GM23338 (cell line): ENCODE data around the gene RALGPS1. TPM values are rescaled to one million over a fixed set of nuclear protein-coding genes. Genes with fewer than 3 reads are reported as not detected.

Experiments used
- ATAC-seq: fragments of 200-7000 bp; cut with Tn5 transposase; 3 replicates; pipeline ENCODE4 v1.9.1; 2020
- DNase-seq: peaks from one replicate; pipeline ENCODE4 v3.0.0-alpha.2; 2015; ENCODE audit warnings: low spot score
- H2AFZ ChIP-seq: fragments of 200-600 bp; sonication (generic); 2 replicates; pipeline ENCODE4 v1.8.0; 2016; ENCODE audit warnings: antibody characterized with exemption, mild to moderate bottlenecking, moderate library complexity
- H3F3A ChIP-seq: fragments of 200-600 bp; sonication (generic); replicated peaks from 2 replicates; pipeline ENCODE4 v1.8.0; 2017; ENCODE audit warnings: antibody characterized with exemption, mixed run types, low read depth
- H3K27ac ChIP-seq: fragments of 200-600 bp; sonication (generic); 2 replicates; pipeline ENCODE4 v1.6.1; 2016; ENCODE audit warnings: low read depth
- H3K27me3 ChIP-seq: fragments of 200-600 bp; sonication (generic); 2 replicates; pipeline ENCODE4 v1.8.0; 2016; ENCODE audit warnings: mild to moderate bottlenecking, mixed run types, moderate library complexity; ENCODE audit not compliant: insufficient read depth
- H3K36me3 ChIP-seq: fragments of 200-600 bp; sonication (generic); 2 replicates; pipeline ENCODE4 v1.8.0; 2016; ENCODE audit warnings: mild to moderate bottlenecking; ENCODE audit not compliant: insufficient read depth
- H3K4me1 ChIP-seq: fragments of 200-600 bp; sonication (generic); 2 replicates; pipeline ENCODE4 v1.8.0; 2016; ENCODE audit warnings: mild to moderate bottlenecking, moderate library complexity; ENCODE audit not compliant: insufficient read depth
- H3K4me2 ChIP-seq: fragments of 200-600 bp; sonication (generic); 2 replicates; pipeline ENCODE4 v1.7.1; 2017; ENCODE audit warnings: mixed run types
- H3K4me3 ChIP-seq: fragments of 200-600 bp; sonication (generic); 2 replicates; pipeline ENCODE4 v1.6.1; 2016; ENCODE audit warnings: mixed run types
- H3K79me2 ChIP-seq: fragments of 200-600 bp; sonication (generic); replicated peaks from 2 replicates; pipeline ENCODE4 v1.8.0; 2017; ENCODE audit warnings: mild to moderate bottlenecking; ENCODE audit not compliant: insufficient read depth
- H3K9me2 ChIP-seq: fragments of 200-600 bp; sonication (generic); 2 replicates; pipeline ENCODE4 v1.8.0; 2017; ENCODE audit not compliant: insufficient read depth
- H4K20me1 ChIP-seq: fragments of 200-600 bp; sonication (generic); replicated peaks from 2 replicates; pipeline ENCODE4 v1.8.0; 2017; ENCODE audit warnings: mild to moderate bottlenecking; ENCODE audit not compliant: insufficient read depth
- H3K27ac Mint-ChIP-seq: 2 replicates; pipeline ENCODE4 v1.8.0; 2020; ENCODE audit warnings: inconsistent platforms, mild to moderate bottlenecking, moderate library complexity, mixed read lengths
- H3K27me3 Mint-ChIP-seq: 3 replicates; pipeline ENCODE4 v1.8.0; 2022; ENCODE audit warnings: low read depth, mild to moderate bottlenecking, moderate library complexity, mixed read lengths, inconsistent platforms; ENCODE audit not compliant: insufficient read depth, poor library complexity
- H3K36me3 Mint-ChIP-seq: 3 replicates; pipeline ENCODE4 v1.8.0; 2021; ENCODE audit warnings: low read depth, mild to moderate bottlenecking, inconsistent platforms, moderate library complexity, mixed read lengths
- H3K4me1 Mint-ChIP-seq: 3 replicates; pipeline ENCODE4 v1.8.0; 2020; ENCODE audit warnings: mild to moderate bottlenecking, inconsistent platforms, mixed read lengths
- H3K4me3 Mint-ChIP-seq: 3 replicates; pipeline ENCODE4 v1.8.0; 2021; ENCODE audit warnings: moderate library complexity, mild to moderate bottlenecking, inconsistent platforms, mixed read lengths
- H3K9me3 Mint-ChIP-seq: 3 replicates; pipeline ENCODE4 v1.8.0; 2020; ENCODE audit warnings: moderate library complexity, mild to moderate bottlenecking, inconsistent platforms, mixed read lengths
- CREB1 ChIP-seq: fragments of 250-450 bp; sonication (Bioruptor Pico); IDR thresholded peaks from 2 replicates; pipeline ENCODE4 v1.5.0; 2020; ENCODE audit warnings: low read depth, mild to moderate bottlenecking, moderate library complexity
- CTCF ChIP-seq, 2 experiments: fragments of 200-600 bp in 1 of 2; sonication (generic) in 1 of 2; conservative IDR thresholded peaks; 2 replicates each; pipeline versions ENCODE4 v1.5.1 to v1.6.1; 2016 to 2017; ENCODE audit warnings: antibody characterized with exemption in 2 of 2, low read depth in 2 of 2, mild to moderate bottlenecking in 2 of 2, moderate library complexity in 1 of 2
- EZH2 ChIP-seq: fragments of 200-600 bp; sonication (generic); IDR thresholded peaks from one replicate; pipeline ENCODE4 v1.8.0; 2017; ENCODE audit warnings: antibody characterized with exemption, mild to moderate bottlenecking, low read depth; ENCODE audit not compliant: unreplicated experiment
- EZH2phosphoT487 ChIP-seq: fragments of 200-600 bp; sonication (generic); IDR thresholded peaks from one replicate; pipeline ENCODE4 v1.8.1; 2018; ENCODE audit warnings: antibody characterized with exemption; ENCODE audit not compliant: unreplicated experiment
- JUNB ChIP-seq: IDR thresholded peaks from one replicate; pipeline ENCODE4 v1.6.1; 2016; ENCODE audit warnings: antibody characterized with exemption; ENCODE audit not compliant: unreplicated experiment
- NANOG ChIP-seq: IDR thresholded peaks from 2 replicates; pipeline ENCODE4 v1.6.1; 2016; ENCODE audit warnings: antibody characterized with exemption, borderline replicate concordance
- POLR2AphosphoS5 ChIP-seq: IDR thresholded peaks from 2 replicates; pipeline ENCODE4 v1.6.1; 2016; ENCODE audit warnings: antibody characterized with exemption, low read depth
- REST ChIP-seq: IDR thresholded peaks from one replicate; pipeline ENCODE4 v1.6.1; 2018; ENCODE audit warnings: antibody characterized with exemption; ENCODE audit not compliant: unreplicated experiment
- STAT1 ChIP-seq: IDR thresholded peaks from one replicate; pipeline ENCODE4 v1.6.1; 2016; ENCODE audit warnings: antibody characterized with exemption; ENCODE audit not compliant: unreplicated experiment
- ZNF114 ChIP-seq: fragments of 250-450 bp; sonication (Bioruptor Pico); IDR thresholded peaks from 2 replicates; pipeline ENCODE4 v1.5.0; 2020; ENCODE audit warnings: mild to moderate bottlenecking, moderate library complexity
- ZNF331 ChIP-seq: fragments of 250-450 bp; sonication (Bioruptor Pico); IDR thresholded peaks from 2 replicates; pipeline ENCODE4 v1.5.0; 2020; ENCODE audit warnings: low read depth, mild to moderate bottlenecking, moderate library complexity
- polyA plus RNA-seq: library from polyadenylated mRNA; unstranded; fragments of >200 nt; fragmentation: Nextera tagmentation; extraction: Ambion mirVana; gene quantifications from 2 replicates; pipeline ENCODE4 v1.2.1, GENCODE V29; 2016
- total RNA-seq: library from RNA; depleted of rRNA; stranded (reverse); fragments of >200 nt; shearing (Covaris generic); gene quantifications from 2 replicates; pipeline ENCODE4 v1.2.3, GENCODE V29; 2014
- TF ChIP-seq, protein P1 (sequence below): IDR thresholded peaks from 2 replicates; pipeline ENCODE4 v1.6.1; 2016; ENCODE audit warnings: antibody characterized with exemption
- TF ChIP-seq, protein P2 (sequence below): fragments of 250-450 bp; sonication (Bioruptor Pico); IDR thresholded peaks from 2 replicates; pipeline ENCODE4 v1.5.0; 2020; ENCODE audit warnings: mild to moderate bottlenecking, moderate library complexity

The RALGPS1 gene
- total and polyA plus RNA-seq, 2 experiments from 2014 or later: 18.2 to 57.1 TPM

DNA sequence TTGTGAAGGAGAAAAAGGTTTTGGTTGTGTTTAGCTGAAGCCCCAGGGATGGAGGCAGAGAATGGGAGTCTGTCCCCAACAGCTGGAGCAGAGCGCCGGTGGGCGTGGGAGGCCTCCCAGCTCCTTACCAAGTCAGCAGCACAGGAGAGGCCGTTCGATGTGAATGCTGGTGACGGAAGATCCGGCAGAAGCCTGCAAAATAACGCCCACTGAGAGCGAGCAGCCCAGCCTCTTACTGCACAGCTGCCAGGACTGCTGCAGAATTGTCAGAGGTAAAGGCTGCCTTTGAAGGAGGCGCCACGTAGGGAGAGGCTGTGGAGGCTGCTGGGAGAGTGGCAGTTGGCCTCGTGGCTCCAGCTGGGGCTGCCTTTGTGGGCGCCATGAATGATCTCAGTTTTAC, 181.6 kb downstream of the RALGPS1 start:
- no peak overlapping the region for H3K4me2 ChIP-seq
- H2AFZ ChIP-seq: no peak overlapping the region
- H3F3A ChIP-seq: no peaks in the 10 kb centered on the region
- no peaks in the 10 kb centered on the region for H3K36me3 ChIP-seq
- no peak overlapping the region for H3K27ac ChIP-seq
- TF ChIP-seq CTCF (conservative IDR thresholded peaks at IDR 0.05; ENCODE audit: low read depth in 2 of 2) (no peak), JUNB (no peak), CREB1 (CRISPR knock-in tag) (no peak), EZH2phosphoT487 (no peak), ZNF114 (CRISPR knock-in tag) (no peak), STAT1 (no peak), EZH2 (no peak), POLR2AphosphoS5 (no peak), ZNF331 (CRISPR knock-in tag) (no peak), REST (no peak), NANOG (no peak)
- TF ChIP-seq, protein P1, sequence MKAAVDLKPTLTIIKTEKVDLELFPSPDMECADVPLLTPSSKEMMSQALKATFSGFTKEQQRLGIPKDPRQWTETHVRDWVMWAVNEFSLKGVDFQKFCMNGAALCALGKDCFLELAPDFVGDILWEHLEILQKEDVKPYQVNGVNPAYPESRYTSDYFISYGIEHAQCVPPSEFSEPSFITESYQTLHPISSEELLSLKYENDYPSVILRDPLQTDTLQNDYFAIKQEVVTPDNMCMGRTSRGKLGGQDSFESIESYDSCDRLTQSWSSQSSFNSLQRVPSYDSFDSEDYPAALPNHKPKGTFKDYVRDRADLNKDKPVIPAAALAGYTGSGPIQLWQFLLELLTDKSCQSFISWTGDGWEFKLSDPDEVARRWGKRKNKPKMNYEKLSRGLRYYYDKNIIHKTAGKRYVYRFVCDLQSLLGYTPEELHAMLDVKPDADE: no peak
- TF ChIP-seq, protein P2, sequence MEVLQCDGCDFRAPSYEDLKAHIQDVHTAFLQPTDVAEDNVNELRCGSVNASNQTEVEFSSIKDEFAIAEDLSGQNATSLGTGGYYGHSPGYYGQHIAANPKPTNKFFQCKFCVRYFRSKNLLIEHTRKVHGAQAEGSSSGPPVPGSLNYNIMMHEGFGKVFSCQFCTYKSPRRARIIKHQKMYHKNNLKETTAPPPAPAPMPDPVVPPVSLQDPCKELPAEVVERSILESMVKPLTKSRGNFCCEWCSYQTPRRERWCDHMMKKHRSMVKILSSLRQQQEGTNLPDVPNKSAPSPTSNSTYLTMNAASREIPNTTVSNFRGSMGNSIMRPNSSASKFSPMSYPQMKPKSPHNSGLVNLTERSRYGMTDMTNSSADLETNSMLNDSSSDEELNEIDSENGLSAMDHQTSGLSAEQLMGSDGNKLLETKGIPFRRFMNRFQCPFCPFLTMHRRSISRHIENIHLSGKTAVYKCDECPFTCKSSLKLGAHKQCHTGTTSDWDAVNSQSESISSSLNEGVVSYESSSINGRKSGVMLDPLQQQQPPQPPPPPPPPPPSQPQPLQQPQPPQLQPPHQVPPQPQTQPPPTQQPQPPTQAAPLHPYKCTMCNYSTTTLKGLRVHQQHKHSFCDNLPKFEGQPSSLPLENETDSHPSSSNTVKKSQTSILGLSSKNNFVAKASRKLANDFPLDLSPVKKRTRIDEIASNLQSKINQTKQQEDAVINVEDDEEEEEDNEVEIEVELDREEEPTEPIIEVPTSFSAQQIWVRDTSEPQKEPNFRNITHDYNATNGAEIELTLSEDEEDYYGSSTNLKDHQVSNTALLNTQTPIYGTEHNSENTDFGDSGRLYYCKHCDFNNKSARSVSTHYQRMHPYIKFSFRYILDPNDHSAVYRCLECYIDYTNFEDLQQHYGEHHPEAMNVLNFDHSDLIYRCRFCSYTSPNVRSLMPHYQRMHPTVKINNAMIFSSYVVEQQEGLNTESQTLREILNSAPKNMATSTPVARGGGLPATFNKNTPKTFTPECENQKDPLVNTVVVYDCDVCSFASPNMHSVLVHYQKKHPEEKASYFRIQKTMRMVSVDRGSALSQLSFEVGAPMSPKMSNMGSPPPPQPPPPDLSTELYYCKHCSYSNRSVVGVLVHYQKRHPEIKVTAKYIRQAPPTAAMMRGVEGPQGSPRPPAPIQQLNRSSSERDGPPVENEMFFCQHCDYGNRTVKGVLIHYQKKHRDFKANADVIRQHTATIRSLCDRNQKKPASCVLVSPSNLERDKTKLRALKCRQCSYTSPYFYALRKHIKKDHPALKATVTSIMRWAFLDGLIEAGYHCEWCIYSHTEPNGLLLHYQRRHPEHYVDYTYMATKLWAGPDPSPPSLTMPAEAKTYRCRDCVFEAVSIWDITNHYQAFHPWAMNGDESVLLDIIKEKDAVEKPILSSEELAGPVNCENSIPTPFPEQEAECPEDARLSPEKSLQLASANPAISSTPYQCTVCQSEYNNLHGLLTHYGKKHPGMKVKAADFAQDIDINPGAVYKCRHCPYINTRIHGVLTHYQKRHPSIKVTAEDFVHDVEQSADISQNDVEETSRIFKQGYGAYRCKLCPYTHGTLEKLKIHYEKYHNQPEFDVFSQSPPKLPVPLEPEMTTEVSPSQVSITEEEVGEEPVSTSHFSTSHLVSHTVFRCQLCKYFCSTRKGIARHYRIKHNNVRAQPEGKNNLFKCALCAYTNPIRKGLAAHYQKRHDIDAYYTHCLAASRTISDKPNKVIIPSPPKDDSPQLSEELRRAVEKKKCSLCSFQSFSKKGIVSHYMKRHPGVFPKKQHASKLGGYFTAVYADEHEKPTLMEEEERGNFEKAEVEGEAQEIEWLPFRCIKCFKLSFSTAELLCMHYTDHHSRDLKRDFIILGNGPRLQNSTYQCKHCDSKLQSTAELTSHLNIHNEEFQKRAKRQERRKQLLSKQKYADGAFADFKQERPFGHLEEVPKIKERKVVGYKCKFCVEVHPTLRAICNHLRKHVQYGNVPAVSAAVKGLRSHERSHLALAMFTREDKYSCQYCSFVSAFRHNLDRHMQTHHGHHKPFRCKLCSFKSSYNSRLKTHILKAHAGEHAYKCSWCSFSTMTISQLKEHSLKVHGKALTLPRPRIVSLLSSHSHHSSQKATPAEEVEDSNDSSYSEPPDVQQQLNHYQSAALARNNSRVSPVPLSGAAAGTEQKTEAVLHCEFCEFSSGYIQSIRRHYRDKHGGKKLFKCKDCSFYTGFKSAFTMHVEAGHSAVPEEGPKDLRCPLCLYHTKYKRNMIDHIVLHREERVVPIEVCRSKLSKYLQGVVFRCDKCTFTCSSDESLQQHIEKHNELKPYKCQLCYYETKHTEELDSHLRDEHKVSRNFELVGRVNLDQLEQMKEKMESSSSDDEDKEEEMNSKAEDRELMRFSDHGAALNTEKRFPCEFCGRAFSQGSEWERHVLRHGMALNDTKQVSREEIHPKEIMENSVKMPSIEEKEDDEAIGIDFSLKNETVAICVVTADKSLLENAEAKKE (CRISPR knock-in tag): no peak
- no peak for DNase-seq
- Mint-ChIP-seq H3K4me3 (no peak overlapping the region), H3K27ac (no peak overlapping the region), H3K9me3 (no peaks in the 10 kb centered on the region), H3K36me3 (no peaks in the 10 kb centered on the region), H3K27me3 (peaks cover 11% of the 10 kb centered on the region), H3K4me1 (peaks cover 16% of the 10 kb centered on the region)
- no peaks in the 10 kb centered on the region for H3K4me1 ChIP-seq
- H3K79me2 ChIP-seq: no peaks in the 10 kb centered on the region
- H3K4me3 ChIP-seq: no peak overlapping the region
- no peaks in the 10 kb centered on the region for H3K9me2 ChIP-seq
- H3K27me3 ChIP-seq: no peaks in the 10 kb centered on the region
- H4K20me1 ChIP-seq: peaks cover 5% of the 10 kb centered on the region; the same call in 1 of the 2 replicates
- no peak for ATAC-seq
